ENCODE measurements around the gene RFX8. TPM values are rescaled to one million over a fixed set of nuclear protein-coding genes. Genes with fewer than 3 reads are reported as not detected.

Gene RFX8
- total and polyA plus RNA-seq, 4 experiments from 2014 or later = 1.2 to 1.3 TPM; not detected in 2

- no peaks in the 10 kb centered on the region for H3K36me3 ChIP-seq (ENCODE audit: insufficient read depth, low read length)
- Mint-ChIP-seq H3K36me3 (no peaks in the 10 kb centered on the region), H3K27ac (peak overlapping the region; percentile 69 to 91 (median 82)), H3K4me3 (peak overlapping the region; percentile 51 to 83 (median 69)), H3K27me3 (no peaks in the 10 kb centered on the region), H3K9me3 (peaks cover 0 to 3% (median 0%) of the 10 kb centered on the region in 8 donors), H3K4me1 (peaks cover 16 to 26% (median 21%) of the 10 kb centered on the region in 4 donors)
- H3K4me3 ChIP-seq (ENCODE audit: low read length in 2 of 2) = peak overlapping the region in 1 of 2 donors; percentile 2
- no peaks in the 10 kb centered on the region for H3K27me3 ChIP-seq (ENCODE audit: insufficient read depth, low read length)
- ChIA-PET CTCF (ENCODE audit: partially characterized antibody) (interaction anchor here (1.2 to 1.3 kb wide), 2 partner anchors 12 to 14 kb away, joined by 3 read pairs; partner anchors contain the start of gene RFX8), POLR2A (ENCODE audit: partially characterized antibody) (interaction anchor here (0.6 to 2.1 kb wide), 4 partner anchors 13 to 178 kb away, joined by 3 to 20 read pairs (median 3); partner anchors contain the start of genes RFX8 and RNF149)
- peaks cover 19% of the 10 kb centered on the region for H3K4me1 ChIP-seq (ENCODE audit: insufficient read depth, low read length)
- intact Hi-C loops (cut with micrococcal nuclease) = no loop called here
- no peaks in the 10 kb centered on the region for H3K9me3 ChIP-seq (ENCODE audit: control insufficient read depth in 1 of 2, low read length in 2 of 2)
- H3K27ac ChIP-seq (ENCODE audit: low read depth, low read length) = no peak overlapping the region
- no peak for DNase-seq
Observed at GRCh38 chr2:101486994-101487393, 12.1 kb upstream of the RFX8 start.

GRCh38 chr2:101486258-101486701, 11.4 kb upstream of the RFX8 start:
- H3K4me1 Mint-ChIP-seq = peaks cover 16 to 26% (median 21%) of the 10 kb centered on the region in 4 donors
- no peaks in the 10 kb centered on the region for H3K36me3 Mint-ChIP-seq
- POLR2A ChIA-PET (ENCODE audit: partially characterized antibody) = interaction anchor here (1.4 to 2.1 kb wide), 2 partner anchors 12 to 23 kb away, joined by 3 to 20 read pairs; partner anchors contain the start of gene RFX8
- H3K4me3 Mint-ChIP-seq = peak overlapping the region; percentile 7 to 83 (median 68)
- Histone ChIP-seq H3K4me1 (ENCODE audit: insufficient read depth, low read length) (peaks cover 19% of the 10 kb centered on the region), H3K4me3 (ENCODE audit: low read length in 2 of 2) (peak overlapping the region in 1 of 2 donors; percentile 2), H3K9me3 (ENCODE audit: control insufficient read depth in 1 of 2, low read length in 2 of 2) (no peaks in the 10 kb centered on the region), H3K27me3 (ENCODE audit: insufficient read depth, low read length) (no peaks in the 10 kb centered on the region), H3K27ac (ENCODE audit: low read depth, low read length) (no peak overlapping the region), H3K36me3 (ENCODE audit: insufficient read depth, low read length) (no peaks in the 10 kb centered on the region)
- H3K9me3 Mint-ChIP-seq = no peaks in the 10 kb centered on the region
- intact Hi-C loops (cut with micrococcal nuclease) = no loop called here
- peak overlapping the region; percentile 69 to 91 (median 82) for H3K27ac Mint-ChIP-seq
- DNase-seq = peak in 1 of 5 donors; percentile 18
- CTCF ChIA-PET (ENCODE audit: partially characterized antibody) = interaction anchor here (1.2 to 1.3 kb wide), 2 partner anchors 11 to 67 kb away, joined by 3 read pairs; partner anchors contain the start of gene RFX8
- H3K27me3 Mint-ChIP-seq = no peaks in the 10 kb centered on the region

- Histone ChIP-seq H3K27me3 (ENCODE audit: insufficient read depth, low read length) (no peaks in the 10 kb centered on the region), H3K4me1 (ENCODE audit: insufficient read depth, low read length) (peaks cover 19% of the 10 kb centered on the region), H3K9me3 (ENCODE audit: control insufficient read depth in 1 of 2, low read length in 2 of 2) (no peaks in the 10 kb centered on the region), H3K36me3 (ENCODE audit: insufficient read depth, low read length) (no peaks in the 10 kb centered on the region), H3K4me3 (ENCODE audit: low read length in 2 of 2) (no peak overlapping the region), H3K27ac (ENCODE audit: low read depth, low read length) (no peak overlapping the region)
- CTCF ChIA-PET (ENCODE audit: partially characterized antibody) = interaction anchor here (1.3 kb wide), 1 partner anchor 67 kb away, joined by 3 read pairs; no protein-coding TSS in a partner anchor
- Mint-ChIP-seq H3K4me1 (peaks cover 16 to 26% (median 21%) of the 10 kb centered on the region in 4 donors), H3K36me3 (no peaks in the 10 kb centered on the region), H3K9me3 (no peaks in the 10 kb centered on the region), H3K4me3 (peak overlapping the region in 5 of 8 donors; percentile 51 to 83 (median 70)), H3K27ac (peak overlapping the region in 6 of 7 donors; percentile 69 to 91 (median 82)), H3K27me3 (no peaks in the 10 kb centered on the region)
- POLR2A ChIA-PET (ENCODE audit: partially characterized antibody) = interaction anchor here (1.4 to 2.1 kb wide), 2 partner anchors 12 to 23 kb away, joined by 3 to 20 read pairs; partner anchors contain the start of gene RFX8
- intact Hi-C loops (cut with micrococcal nuclease) = no loop called here
- DNase-seq = no peak
Observed at GRCh38 chr2:101485856-101486255, 10.9 kb upstream of the RFX8 start.

GRCh38 chr2:101480764-101481163, 5.9 kb upstream of the RFX8 start:
- H3K27me3 Mint-ChIP-seq = no peaks in the 10 kb centered on the region
- H3K27me3 ChIP-seq (ENCODE audit: insufficient read depth, low read length) = no peaks in the 10 kb centered on the region
- H3K36me3 Mint-ChIP-seq = no peaks in the 10 kb centered on the region
- peaks cover 3 to 19% (median 7%) of the 10 kb centered on the region in 4 donors for H3K4me1 Mint-ChIP-seq
- peaks cover 3% of the 10 kb centered on the region for H3K4me1 ChIP-seq (ENCODE audit: insufficient read depth, low read length)
- DNase-seq = no peak
- ChIA-PET POLR2A (ENCODE audit: partially characterized antibody) (no interaction called here), CTCF (ENCODE audit: partially characterized antibody) (no interaction called here)
- intact Hi-C loops (cut with micrococcal nuclease) = no loop called here
- no peaks in the 10 kb centered on the region for H3K9me3 ChIP-seq (ENCODE audit: control insufficient read depth in 1 of 2, low read length in 2 of 2)
- no peak overlapping the region for H3K4me3 ChIP-seq (ENCODE audit: low read length in 2 of 2)
- H3K9me3 Mint-ChIP-seq = no peaks in the 10 kb centered on the region
- no peak overlapping the region for H3K27ac Mint-ChIP-seq
- H3K36me3 ChIP-seq (ENCODE audit: insufficient read depth, low read length) = no peaks in the 10 kb centered on the region
- no peak overlapping the region for H3K27ac ChIP-seq (ENCODE audit: low read depth, low read length)
- H3K4me3 Mint-ChIP-seq = no peak overlapping the region

GRCh38 chr2:101479810-101480209, 4.9 kb upstream of the RFX8 start:
- Histone ChIP-seq H3K36me3 (ENCODE audit: insufficient read depth, low read length) (no peaks in the 10 kb centered on the region), H3K9me3 (ENCODE audit: control insufficient read depth in 1 of 2, low read length in 2 of 2) (no peaks in the 10 kb centered on the region), H3K4me3 (ENCODE audit: low read length in 2 of 2) (no peak overlapping the region), H3K27me3 (ENCODE audit: insufficient read depth, low read length) (no peaks in the 10 kb centered on the region), H3K4me1 (ENCODE audit: insufficient read depth, low read length) (peaks cover 10% of the 10 kb centered on the region), H3K27ac (ENCODE audit: low read depth, low read length) (no peak overlapping the region)
- Mint-ChIP-seq H3K27ac (peak overlapping the region in 1 of 7 donors; percentile 41), H3K9me3 (no peaks in the 10 kb centered on the region), H3K4me1 (peaks cover 5 to 21% (median 11%) of the 10 kb centered on the region in 4 donors), H3K36me3 (no peaks in the 10 kb centered on the region), H3K27me3 (no peaks in the 10 kb centered on the region), H3K4me3 (peak overlapping the region in 2 of 8 donors; percentile 12 to 33)
- DNase-seq = no peak
- CTCF ChIA-PET (ENCODE audit: partially characterized antibody) = interaction anchor here (0.9 kb wide), 1 partner anchor 19 kb away, joined by 3 read pairs; no protein-coding TSS in a partner anchor
- POLR2A ChIA-PET (ENCODE audit: partially characterized antibody) = no interaction called here
- intact Hi-C loops (cut with micrococcal nuclease) = no loop called here

- H3K27me3 ChIP-seq (ENCODE audit: insufficient read depth, low read length) = no peaks in the 10 kb centered on the region
- H3K27ac Mint-ChIP-seq = no peak overlapping the region
- no peak for DNase-seq
- H3K4me3 Mint-ChIP-seq = peak overlapping the region in 1 of 8 donors; percentile 12
- H3K9me3 ChIP-seq (ENCODE audit: control insufficient read depth in 1 of 2, low read length in 2 of 2) = no peaks in the 10 kb centered on the region
- no peaks in the 10 kb centered on the region for H3K9me3 Mint-ChIP-seq
- POLR2A ChIA-PET (ENCODE audit: partially characterized antibody) = no interaction called here
- peaks cover 6 to 26% (median 12%) of the 10 kb centered on the region in 4 donors for H3K4me1 Mint-ChIP-seq
- no peaks in the 10 kb centered on the region for H3K36me3 ChIP-seq (ENCODE audit: insufficient read depth, low read length)
- CTCF ChIA-PET (ENCODE audit: partially characterized antibody) = interaction anchor here (0.9 kb wide), 1 partner anchor 19 kb away, joined by 3 read pairs; no protein-coding TSS in a partner anchor
- intact Hi-C loops (cut with micrococcal nuclease) = no loop called here
- peaks cover 0 to 2% of the 10 kb centered on the region in 2 donors for H3K36me3 Mint-ChIP-seq
- H3K27ac ChIP-seq (ENCODE audit: low read depth, low read length) = no peak overlapping the region
- H3K4me1 ChIP-seq (ENCODE audit: insufficient read depth, low read length) = peaks cover 13% of the 10 kb centered on the region
- no peak overlapping the region for H3K4me3 ChIP-seq (ENCODE audit: low read length in 2 of 2)
- no peaks in the 10 kb centered on the region for H3K27me3 Mint-ChIP-seq
Observed at GRCh38 chr2:101479328-101479727, 4.4 kb upstream of the RFX8 start.

- Mint-ChIP-seq H3K27me3 (no peaks in the 10 kb centered on the region), H3K9me3 (no peaks in the 10 kb centered on the region), H3K36me3 (peaks cover 0 to 2% of the 10 kb centered on the region in 2 donors), H3K4me1 (peaks cover 6 to 26% (median 12%) of the 10 kb centered on the region in 4 donors), H3K27ac (no peak overlapping the region), H3K4me3 (no peak overlapping the region)
- Histone ChIP-seq H3K27me3 (ENCODE audit: insufficient read depth, low read length) (no peaks in the 10 kb centered on the region), H3K4me1 (ENCODE audit: insufficient read depth, low read length) (peaks cover 17% of the 10 kb centered on the region), H3K27ac (ENCODE audit: low read depth, low read length) (no peak overlapping the region), H3K4me3 (ENCODE audit: low read length in 2 of 2) (no peak overlapping the region), H3K36me3 (ENCODE audit: insufficient read depth, low read length) (no peaks in the 10 kb centered on the region), H3K9me3 (ENCODE audit: control insufficient read depth in 1 of 2, low read length in 2 of 2) (no peaks in the 10 kb centered on the region)
- CTCF ChIA-PET (ENCODE audit: partially characterized antibody) = no interaction called here
- DNase-seq = no peak
- POLR2A ChIA-PET (ENCODE audit: partially characterized antibody) = no interaction called here
- intact Hi-C loops (cut with micrococcal nuclease) = no loop called here
Observed at GRCh38 chr2:101478181-101479001, 3.5 kb upstream of the RFX8 start.

Measured in CD4-positive, alpha-beta memory T cell (primary cell).